ENCODE measurements around the gene PTPRK. TPM values are rescaled to one million over a fixed set of nuclear protein-coding genes. Genes with fewer than 3 reads are reported as not detected.

PTPRK gene
- polyA plus RNA-seq, 4 donors = 48.8 to 61.8 (median 57.9) TPM

GRCh38 chr6:128517124-128517523, 3.3 kb downstream of the PTPRK start:
- no peak for DNase-seq (ENCODE audit: low read depth in 4 of 4, low spot score in 3 of 4)

GRCh38 chr6:128516514-128516898, 3.9 kb downstream of the PTPRK start:
- no peak for DNase-seq (ENCODE audit: low read depth in 4 of 4, low spot score in 3 of 4)

DNA sequence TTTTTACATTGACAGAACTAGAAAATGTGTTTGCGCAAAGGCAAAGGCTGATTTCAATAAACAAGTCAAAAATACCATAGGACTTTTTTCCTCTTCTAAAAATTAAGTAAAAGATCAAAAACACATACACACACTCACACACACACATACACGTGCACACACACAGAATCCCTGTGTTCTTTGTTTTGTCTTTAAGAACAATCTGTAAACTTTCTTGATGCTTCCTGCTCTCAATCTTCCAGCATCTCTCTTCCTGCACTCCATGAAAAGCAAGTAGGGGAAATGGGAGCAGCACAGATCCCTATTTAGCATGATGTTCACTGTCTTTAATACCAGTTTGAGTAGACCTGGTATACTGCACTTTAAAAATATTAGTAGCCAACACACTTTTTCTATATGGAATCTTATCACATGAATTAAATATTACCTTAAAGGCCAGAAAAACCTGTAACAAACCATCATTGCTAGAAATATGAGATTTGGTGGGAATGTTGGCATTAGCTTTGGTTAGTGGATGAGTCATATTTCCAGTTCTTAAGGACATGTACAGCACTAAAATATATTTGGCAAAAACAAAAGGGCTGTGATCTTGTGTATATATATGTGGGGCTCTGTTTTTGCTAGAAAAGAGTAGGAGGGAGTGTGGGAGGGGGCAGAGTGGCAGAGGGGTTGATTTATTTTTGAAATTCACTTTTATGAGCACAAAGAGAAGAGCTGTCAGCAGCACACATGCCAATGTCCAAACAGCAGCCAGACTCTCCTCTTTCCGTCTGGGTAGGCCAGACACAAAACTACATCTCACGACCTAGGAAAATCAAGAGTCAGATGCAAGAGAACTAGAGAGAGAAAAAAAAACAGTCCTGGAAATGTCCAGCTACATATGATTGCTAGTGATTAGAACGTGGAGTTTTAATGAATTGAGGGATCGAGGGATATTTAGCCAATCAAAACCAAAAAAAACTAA, 4.6 kb downstream of the PTPRK start:
- DNase-seq (ENCODE audit: low read depth in 4 of 4, low spot score in 3 of 4) = no peak

DNA sequence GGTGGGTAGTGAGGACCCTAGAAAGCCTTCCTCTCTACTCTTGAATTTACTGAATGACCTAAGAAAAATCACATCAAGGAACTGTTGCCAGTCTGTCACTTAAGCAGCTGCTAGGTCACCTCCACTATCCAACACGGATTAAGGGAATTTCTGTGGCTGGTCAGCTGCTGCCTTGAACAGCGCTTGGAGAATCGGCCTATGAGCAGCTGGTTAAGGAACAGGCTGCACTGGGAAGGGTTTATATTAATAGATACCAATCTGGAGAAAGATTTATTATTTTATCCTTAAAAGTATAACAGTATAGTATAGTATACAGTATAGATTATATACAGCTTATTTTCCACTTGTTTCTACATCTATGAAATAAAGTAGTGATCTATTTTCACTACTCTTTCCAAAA, 6.5 kb downstream of the PTPRK start:
- no peak for DNase-seq (ENCODE audit: low read depth in 4 of 4, low spot score in 3 of 4)

DNA sequence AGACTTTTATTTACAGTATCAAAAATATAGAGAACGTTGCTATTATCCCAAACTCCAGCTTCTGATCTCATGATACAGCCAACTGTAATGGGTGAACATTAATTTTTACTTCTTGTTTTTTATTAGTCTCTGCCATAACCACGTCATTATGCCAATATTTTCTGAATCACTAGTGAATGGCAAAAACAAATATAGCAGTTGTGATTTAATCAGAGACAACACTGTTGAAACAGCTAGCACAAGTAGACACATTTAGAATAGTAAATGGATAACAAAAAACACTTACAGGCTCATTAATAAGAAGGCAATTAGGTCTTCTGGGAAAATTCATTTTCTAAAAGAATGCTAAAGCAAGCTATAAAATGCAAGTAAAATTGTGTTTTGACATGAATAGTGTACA, 8.1 kb downstream of the PTPRK start:
- no peak for DNase-seq (ENCODE audit: low read depth in 4 of 4, low spot score in 3 of 4)

DNA sequence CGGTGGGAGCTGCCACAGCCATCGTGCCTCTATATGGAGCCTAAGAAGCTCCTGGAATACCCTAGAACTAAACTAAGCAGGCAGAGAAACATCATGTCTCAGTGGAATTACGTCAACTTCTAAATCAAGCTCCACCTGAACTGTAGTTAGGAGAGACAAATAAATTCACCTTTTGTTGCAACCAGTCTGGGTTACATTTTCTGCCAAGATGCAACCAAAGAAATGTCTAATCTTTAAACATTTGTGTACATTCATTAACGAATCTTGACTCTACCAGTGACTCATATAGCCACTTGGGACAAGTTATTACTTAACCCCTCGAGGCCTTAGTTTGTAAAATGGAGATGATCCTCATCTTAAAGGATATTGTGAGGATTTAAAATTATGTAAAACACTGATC, 8.9 kb downstream of the PTPRK start:
- no peak for DNase-seq (ENCODE audit: low read depth in 4 of 4, low spot score in 3 of 4)

DNA sequence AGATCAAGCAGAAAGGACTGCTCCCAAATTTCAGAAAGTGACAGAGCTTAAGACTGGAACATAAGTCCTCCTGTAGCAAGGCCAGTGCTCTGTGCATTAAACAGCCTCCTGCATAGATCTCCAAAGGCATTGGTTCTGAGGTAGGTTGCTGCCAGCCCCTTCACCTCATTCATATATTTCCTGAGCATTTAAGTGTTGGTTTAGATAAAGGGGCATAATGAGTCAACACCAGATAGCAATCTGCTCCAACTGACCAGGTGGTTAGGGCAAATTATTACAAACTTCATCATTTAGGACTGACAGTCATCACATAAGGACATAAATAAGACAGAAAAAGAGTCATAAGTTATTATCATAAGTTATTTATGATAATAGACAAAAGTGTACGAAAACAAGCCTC, 10.7 kb downstream of the PTPRK start:
- DNase-seq (ENCODE audit: low read depth in 4 of 4, low spot score in 3 of 4) = no peak

DNA sequence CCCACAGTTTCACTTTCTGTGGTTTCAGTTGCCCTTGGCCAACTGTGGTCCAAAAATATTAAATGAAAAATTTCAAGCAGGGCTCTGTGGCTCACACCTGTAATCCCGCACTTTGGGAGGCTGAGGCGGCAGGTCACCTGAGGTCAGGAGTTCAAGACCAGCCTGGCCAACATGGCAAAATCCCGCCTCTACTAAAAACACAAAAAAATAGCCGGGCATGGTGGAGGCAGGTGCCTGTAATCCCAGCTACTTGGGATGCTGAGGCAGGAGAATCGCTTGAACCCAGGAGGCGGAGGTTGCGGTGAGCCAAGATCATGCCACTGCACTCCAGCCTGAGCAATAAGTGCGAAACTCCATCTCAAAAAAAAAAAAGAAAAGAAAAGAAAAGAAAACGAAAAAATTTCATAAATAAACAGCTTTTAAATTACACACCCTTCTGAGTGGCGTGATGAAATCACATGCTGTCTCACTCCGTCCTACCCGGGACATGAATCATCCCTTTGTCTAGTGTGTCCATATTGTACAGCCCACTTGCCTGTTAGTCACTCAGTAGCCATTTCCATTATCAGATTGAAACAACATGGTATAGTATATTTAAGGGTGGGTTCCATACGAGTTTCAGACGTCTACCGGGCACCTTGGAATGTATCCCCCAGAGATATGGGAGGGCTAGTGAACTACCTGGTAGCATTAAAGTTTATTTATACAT, 11.7 kb downstream of the PTPRK start:
- DNase-seq (ENCODE audit: low read depth in 4 of 4, low spot score in 3 of 4) = no peak

DNA sequence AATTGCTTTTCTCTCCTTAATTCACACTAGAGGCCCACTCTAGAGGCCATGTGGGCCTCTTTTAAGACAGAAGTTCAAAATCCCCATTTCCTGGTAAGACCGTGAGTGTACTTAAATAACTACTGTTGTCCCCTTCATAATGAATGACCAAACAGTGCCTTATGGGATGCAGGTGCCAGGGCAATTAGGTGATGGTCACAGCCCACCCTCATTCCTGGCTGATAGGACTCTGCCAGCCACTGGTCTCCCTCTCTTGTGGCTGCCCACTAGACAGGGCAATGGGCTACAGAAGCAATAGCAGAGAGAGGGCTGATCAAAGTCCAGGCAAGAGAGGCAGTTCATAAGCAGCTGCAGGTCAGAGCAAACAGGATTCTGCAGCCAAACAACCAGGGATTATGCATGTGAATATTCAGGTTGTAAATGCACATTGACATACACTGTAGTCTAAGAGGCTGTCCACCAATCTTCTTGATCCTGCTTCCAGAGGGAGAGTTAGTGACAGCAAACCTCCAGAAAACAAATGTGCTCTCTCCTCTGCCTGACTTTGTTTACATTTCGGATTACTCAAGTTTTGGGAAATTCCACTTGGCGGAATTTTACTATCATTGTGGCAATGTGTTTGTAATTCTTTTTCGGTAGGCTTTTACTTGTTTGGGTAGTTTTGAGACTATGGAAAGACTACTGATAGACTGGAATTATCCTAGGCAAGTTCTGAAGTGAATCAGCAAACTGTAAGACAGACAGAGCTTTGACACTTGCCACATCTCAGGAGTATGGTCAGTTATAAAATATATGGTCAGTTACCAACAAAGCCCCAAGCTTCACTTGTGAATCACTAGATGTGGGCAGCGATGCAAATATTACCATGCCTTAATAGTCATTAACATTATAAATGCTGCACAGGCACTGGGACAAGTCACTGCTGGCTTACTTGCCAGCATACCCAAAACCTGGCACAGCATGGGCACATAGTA, 12.8 kb downstream of the PTPRK start:
- DNase-seq (ENCODE audit: low read depth in 4 of 4, low spot score in 3 of 4) = no peak

GRCh38 chr6:128505603-128506002, 14.8 kb downstream of the PTPRK start:
- DNase-seq (ENCODE audit: low read depth in 4 of 4, low spot score in 3 of 4) = no peak

DNA sequence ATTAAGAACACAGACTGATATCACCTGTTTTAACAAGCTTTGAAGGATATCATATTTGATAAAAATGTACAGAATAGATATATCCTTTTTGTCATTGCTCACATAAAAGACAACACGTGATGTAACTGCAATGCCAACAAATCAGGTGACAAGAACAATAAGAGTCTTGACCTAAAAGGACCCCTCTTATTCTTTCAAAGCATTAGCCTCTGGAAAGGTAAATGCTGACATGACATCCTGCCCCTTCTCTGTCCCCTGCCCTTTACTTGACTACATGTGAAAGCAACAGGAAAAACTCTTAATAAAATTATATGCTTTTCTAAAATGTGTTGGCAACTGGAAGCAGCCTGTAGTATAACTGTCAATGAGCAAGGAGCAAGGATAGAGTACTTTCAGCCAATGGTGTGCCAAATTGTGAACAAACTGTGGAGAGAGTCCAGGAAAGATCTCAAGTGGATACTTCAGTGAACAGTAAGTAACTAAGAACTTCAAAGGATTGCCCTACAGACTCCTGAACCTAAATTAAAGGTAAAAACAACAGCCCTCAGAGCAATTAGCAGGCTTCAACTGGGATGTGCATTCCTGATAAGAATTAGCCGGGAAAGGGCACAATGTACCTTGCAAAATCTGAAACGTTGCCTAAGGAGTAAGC, 16.3 kb downstream of the PTPRK start:
- DNase-seq (ENCODE audit: low read depth in 4 of 4, low spot score in 3 of 4) = no peak

DNA sequence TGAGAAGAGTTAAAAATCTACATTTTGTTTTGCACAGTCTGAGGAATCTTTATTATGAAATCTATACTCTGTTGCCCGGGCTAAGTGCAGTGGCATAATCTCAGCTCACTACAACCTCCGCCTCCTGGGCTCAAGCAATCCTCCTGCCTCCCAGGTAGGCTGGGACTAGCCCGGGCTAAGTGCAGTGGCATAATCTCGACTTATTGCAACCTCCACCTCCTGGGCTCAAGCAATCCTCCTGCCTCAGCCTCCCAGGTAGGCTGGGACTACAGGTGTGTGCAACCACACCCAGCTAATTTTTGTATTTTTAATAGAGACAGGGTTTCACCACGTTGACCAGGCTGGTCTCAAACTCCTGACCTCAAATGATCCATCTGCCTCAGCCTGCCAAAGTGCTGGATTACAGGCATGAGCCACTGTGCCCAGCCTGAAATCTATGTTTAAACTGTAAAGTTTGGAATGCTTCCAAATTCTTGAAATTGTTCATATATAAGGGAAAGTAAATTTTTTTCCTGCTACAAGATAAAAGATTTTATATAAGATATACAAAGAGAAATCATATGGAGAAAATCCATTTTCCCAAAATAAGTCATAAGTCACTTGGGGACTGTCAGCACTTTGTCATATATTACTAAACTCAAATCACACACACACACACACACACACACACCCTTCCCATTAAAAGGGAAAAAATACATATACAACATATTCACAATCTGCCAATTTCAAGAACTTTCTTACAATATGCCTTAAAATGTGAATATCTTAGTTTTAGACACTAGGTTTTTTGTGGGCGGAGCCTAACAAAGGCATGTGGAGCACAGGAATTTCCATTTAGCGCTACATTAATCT, 19.4 kb downstream of the PTPRK start:
- no peak for DNase-seq (ENCODE audit: low read depth in 4 of 4, low spot score in 3 of 4)

- no peak for DNase-seq (ENCODE audit: low read depth in 4 of 4, low spot score in 3 of 4)
Observed at GRCh38 chr6:128500014-128500413, 20.4 kb downstream of the PTPRK start.

DNA sequence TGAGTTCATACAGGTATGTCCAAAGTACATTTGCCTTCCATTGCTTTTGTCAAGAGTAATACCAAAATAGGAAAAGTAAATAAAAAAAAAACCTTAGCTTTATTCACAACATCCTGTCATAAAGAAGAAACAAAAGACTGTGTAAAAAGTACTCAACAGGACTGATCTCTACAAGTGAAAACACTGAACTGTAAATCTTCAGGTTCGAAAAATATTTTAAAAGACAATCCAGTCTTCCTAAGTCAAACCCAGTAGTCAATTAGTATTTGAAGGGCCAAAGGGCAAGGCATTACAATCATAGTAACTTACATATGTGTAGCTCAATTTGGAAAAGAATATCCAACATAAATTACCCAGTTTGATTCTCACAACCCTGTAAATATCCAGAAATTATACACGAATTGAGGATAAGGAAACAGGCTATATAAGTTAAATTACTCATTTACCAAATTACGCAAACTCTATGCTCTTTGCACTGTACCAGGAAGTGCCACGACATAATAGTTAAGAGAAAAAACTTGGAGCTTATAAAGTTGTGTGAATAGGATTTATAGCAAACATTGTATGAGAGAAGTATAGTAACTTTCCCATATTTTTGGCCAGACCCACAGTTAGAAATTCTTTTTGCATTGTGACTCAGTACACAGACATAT, 21.2 kb downstream of the PTPRK start:
- no peak for DNase-seq (ENCODE audit: low read depth in 4 of 4, low spot score in 3 of 4)

DNA sequence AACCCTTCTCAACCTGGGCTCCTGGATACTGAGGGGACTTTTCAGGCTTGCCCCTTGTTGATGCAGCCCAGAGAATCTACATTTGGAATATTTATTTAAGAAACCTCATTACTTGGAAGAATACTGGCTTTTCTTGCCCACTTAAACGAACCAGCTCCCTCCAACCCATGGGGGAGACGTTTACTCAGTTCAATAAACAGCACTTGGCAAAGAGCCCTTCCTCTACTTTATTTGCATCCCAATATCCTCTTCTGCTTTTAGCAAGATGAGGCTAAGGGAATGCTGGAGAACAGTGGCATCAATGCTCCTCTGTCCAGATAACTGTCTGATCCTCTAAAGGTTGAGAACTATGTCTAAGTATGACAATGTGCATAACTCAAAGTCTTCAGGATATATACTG, 22.2 kb downstream of the PTPRK start:
- no peak for DNase-seq (ENCODE audit: low read depth in 4 of 4, low spot score in 3 of 4)

DNA sequence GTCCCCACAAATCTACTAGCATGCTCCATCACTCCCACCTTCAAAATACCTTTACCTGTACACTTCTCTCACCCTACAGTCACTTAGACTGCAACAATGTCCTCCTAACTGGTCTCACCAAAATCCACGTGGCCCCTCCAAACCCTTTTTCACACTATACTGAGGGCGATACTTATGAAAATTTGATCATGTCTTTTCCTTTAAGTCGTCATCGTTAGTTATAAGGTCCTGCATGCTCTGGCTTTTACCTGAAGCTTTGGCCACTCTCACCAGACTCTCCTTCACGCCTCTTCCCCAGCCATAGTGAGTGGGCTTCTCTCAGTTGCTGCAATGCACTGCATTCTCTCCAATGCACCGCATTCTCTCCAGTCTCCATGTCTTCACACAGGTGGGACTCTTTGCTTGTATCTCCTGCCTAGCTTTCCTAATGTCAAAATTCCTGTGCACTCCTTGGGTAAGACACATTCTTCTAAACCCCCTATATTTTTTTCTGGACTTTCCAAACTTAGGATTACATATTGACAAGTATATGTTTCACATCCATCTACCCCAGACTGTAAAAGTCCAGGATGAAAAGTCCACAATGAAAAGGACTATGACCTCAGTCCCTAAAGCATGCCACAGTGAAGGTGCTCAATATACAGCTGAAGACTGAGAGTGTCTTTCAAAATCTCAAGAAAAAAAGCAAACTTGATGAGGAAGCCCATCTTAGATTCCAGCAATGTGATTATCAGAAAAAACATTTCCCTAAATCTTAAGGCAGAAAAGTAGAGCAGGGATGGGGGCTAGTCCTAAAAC, 24.7 kb downstream of the PTPRK start:
- DNase-seq (ENCODE audit: low read depth in 4 of 4, low spot score in 3 of 4) = no peak

- no peak for DNase-seq (ENCODE audit: low read depth in 4 of 4, low spot score in 3 of 4)
Observed at GRCh38 chr6:128494440-128494839, 26.0 kb downstream of the PTPRK start.

GRCh38 chr6:128493877-128494276, 26.5 kb downstream of the PTPRK start:
- DNase-seq (ENCODE audit: low read depth in 4 of 4, low spot score in 3 of 4) = no peak
